Parietal lobe (tissue), 2 donors: ENCODE data around the gene ACP4. TPM values are rescaled to one million over a fixed set of nuclear protein-coding genes. Genes with fewer than 3 reads are reported as not detected.
A peak's percentile ranks its signal among the peaks of the same experiment; 100 is the strongest.

ENCODE experiments used
- small RNA-seq: library from RNA; depleted of rRNA; stranded (forward); fragments of <200 nt; gene quantifications from one replicate; pipeline ENCODE3, GENCODE V24; 2014; ENCODE audit warnings: low replicate concordance
- total RNA-seq: library from RNA; depleted of rRNA; stranded (reverse); fragments of >200 nt; gene quantifications from one replicate; pipeline ENCODE4 v1.2.3, GENCODE V29; 2014

The ACP4 gene, protein sequence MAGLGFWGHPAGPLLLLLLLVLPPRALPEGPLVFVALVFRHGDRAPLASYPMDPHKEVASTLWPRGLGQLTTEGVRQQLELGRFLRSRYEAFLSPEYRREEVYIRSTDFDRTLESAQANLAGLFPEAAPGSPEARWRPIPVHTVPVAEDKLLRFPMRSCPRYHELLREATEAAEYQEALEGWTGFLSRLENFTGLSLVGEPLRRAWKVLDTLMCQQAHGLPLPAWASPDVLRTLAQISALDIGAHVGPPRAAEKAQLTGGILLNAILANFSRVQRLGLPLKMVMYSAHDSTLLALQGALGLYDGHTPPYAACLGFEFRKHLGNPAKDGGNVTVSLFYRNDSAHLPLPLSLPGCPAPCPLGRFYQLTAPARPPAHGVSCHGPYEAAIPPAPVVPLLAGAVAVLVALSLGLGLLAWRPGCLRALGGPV
- not detected for total RNA-seq

DNA sequence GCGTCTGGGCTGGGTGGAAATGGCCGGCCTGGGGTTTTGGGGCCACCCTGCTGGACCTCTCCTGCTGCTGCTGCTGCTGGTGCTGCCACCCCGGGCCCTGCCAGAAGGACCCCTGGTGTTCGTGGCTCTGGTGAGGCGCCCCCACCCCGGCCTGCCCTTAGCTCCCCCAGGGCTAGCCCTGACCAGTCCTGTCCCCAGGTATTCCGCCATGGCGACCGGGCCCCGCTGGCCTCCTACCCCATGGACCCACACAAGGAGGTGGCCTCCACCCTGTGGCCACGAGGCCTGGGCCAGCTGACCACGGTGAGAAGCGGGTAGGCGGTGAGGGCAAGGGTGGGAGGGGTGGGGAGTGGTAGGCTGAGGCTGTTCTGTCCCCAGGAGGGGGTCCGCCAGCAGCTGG, at the start of gene ACP4:
TSS of gene ACP4 (plus strand) at position 20 of the 400 bp plus-strand sequence. CDS start at position 20, 0 bp downstream.

DNA sequence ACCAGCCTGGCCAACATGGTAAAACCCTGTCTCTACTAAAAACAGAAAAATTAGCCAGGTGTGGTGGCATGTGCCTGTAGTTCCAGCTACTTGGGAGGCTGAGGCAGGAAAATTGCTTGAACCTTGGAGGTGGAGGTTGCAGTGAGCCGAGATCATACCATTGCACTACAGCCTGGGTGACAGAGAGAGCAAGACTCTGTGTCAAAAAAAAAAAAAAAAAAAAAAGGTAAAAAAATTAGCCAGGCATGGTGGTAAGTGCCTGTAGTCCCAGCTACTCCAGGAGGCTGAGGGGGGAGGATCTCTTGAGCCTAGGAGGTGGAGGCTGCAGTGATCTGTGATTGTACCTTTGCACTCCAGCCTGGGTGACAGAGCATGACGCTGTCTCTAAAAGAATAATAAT, 20.1 kb upstream of the ACP4 start, which contains the start of gene GPR32:
TSS of gene GPR32 (plus strand) at position 301 of the 400 bp plus-strand sequence. CDS start 137 bp downstream, outside the sequence.

DNA sequence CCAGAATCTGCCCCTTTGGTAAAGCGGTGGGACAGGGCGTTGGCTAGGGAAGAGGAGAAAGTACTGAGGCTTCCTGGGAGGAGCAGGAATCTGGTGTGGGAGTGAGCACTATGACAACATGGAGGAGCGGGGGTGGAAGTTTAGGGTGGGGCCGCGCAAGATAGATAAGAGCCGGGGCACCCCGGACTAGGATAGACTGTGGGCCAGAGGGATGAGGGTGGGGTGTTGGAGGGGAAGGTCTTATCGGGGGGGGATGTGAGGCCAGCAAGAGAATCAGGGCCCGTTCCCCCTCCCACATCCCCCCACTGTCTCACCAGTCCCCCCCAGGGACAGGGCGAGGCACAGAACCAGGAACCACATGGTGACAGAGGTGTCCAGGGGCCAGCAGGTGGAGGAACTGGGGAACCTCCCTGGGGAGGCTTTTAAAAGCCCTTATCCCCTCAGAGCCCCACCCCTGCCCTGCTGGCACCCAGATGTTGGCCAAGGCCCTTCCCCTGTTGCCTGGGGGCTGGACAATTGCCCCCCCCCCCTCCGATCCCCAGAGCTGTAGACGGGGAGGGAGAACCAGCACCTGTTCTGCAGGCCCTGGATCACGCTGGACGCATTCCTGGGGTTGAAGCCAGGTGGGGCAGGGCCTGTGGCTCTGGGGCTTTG, 33.3 kb downstream of the ACP4 start, which contains the start of gene KLK1:
TSS of gene KLK1 (minus strand) at position 399 of the 654 bp plus-strand sequence. CDS start at position 360, 39 bp downstream.

DNA sequence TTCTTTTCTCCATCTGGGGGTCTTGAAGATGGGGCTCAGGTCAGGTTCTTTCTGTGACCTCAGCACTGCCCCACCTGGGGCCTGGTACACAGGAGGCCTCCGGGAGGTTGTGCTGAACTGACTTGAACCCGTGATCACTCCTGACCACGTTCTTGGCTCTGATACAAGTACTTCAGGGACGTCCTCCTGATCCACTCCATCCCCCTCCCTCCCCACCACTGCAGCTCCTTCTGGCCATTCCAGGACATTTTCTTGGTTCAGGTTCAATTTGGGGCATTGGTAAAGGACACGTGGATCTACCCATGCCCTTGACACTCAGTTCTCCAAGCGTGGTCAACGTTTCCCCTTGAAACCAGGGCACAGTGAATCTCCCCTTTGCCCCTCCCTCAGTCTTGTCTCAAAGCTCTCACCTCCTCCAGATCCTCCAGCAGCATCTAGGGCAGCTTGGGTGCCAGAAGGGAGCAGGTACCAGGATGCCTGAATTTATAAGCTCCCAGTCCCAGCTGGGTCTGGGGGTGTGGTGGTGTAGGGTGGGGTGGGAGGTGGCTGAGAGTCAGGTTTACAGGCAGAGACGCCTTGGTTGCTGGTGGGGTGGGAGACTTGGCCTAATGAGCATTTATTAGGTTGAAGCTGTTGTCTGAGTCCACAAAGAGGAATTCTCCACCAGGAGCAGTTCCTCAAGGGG, 43.0 kb downstream of the ACP4 start, which contains the start of gene KLK15:
TSS of gene KLK15 (minus strand) at position 458 of the 685 bp plus-strand sequence. CDS start 2,082 bp downstream, outside the sequence.

Small RNA genes lying within 50 kb of the gene (small RNA-seq; reads per million reads assigned to genes)
- gene SNORD88A (149 reads per million, percentile 96 among the genes with 10 or more reads in this experiment), gene SNORD88B (not detected), gene SNORD88C (not detected)

Other genes with a start within 250 kb of the ACP4 start
- gene LRRC4B, start 222.0 kb upstream of the ACP4 start, total RNA-seq = 79.8 TPM
- 24.7 TPM for gene SYT3, start 150.5 kb upstream of the ACP4 start, total RNA-seq
- not detected for gene C19orf81, start 141.0 kb upstream of the ACP4 start, total RNA-seq
- gene SHANK1, start 70.6 kb upstream of the ACP4 start, total RNA-seq = 49.1 TPM
- gene CLEC11A, start 67.1 kb upstream of the ACP4 start, total RNA-seq = 2.5 TPM
- not detected for gene GPR32, start 20.0 kb upstream of the ACP4 start, total RNA-seq
- not detected for gene KLK1, start 33.4 kb downstream of the ACP4 start, total RNA-seq
- gene KLK15, start 43.2 kb downstream of the ACP4 start, total RNA-seq = not detected
- gene KLK3, start 64.5 kb downstream of the ACP4 start, total RNA-seq = not detected
- not detected for gene KLK2, start 83.0 kb downstream of the ACP4 start, total RNA-seq
- not detected for gene KLK4, start 121.0 kb downstream of the ACP4 start, total RNA-seq
- not detected for gene KLK5, start 162.6 kb downstream of the ACP4 start, total RNA-seq
- not detected for gene KLK6, start 179.2 kb downstream of the ACP4 start, total RNA-seq
- not detected for gene KLK7, start 193.5 kb downstream of the ACP4 start, total RNA-seq
- not detected for gene KLK8, start 211.2 kb downstream of the ACP4 start, total RNA-seq
- gene KLK10, start 229.3 kb downstream of the ACP4 start, total RNA-seq = not detected
- not detected for gene KLK11, start 236.2 kb downstream of the ACP4 start, total RNA-seq
- gene KLK12, start 244.6 kb downstream of the ACP4 start, total RNA-seq = not detected